Measurements from ENCODE around the gene SAMM50.

SAMM50 gene

GRCh38 chr22:43928908-43929307, 26.3 kb upstream of the SAMM50 start:
- no peaks in the 10 kb centered on the region for H3K79me2 ChIP-seq (ENCODE audit: insufficient read depth, low read length)

GRCh38 chr22:43931771-43932170, 23.5 kb upstream of the SAMM50 start:
- Histone ChIP-seq H3K9ac (ENCODE audit: low read depth, low read length, poor library complexity, severe bottlenecking) (no peak overlapping the region), H3K4me2 (ENCODE audit: low read depth, low read length, poor library complexity, severe bottlenecking) (no peak overlapping the region), H3F3A (ENCODE audit: low read depth) (no peaks in the 10 kb centered on the region), H3K4me1 (ENCODE audit: insufficient read depth, low read length, poor library complexity, severe bottlenecking) (no peaks in the 10 kb centered on the region), H2AFZ (ENCODE audit: low read length) (no peak overlapping the region), H4K20me1 (ENCODE audit: insufficient read depth, low read length, poor library complexity, severe bottlenecking) (no peaks in the 10 kb centered on the region), H3K4me3 (ENCODE audit: low read length, poor library complexity, severe bottlenecking) (no peak overlapping the region), H3K27me3 (ENCODE audit: insufficient read depth, low read length, poor library complexity, severe bottlenecking) (no peaks in the 10 kb centered on the region), H3K9me2 (replicated peaks; ENCODE audit: low read depth, low read length) (no peaks in the 10 kb centered on the region), H3K36me3 (ENCODE audit: insufficient read depth, low read length) (no peaks in the 10 kb centered on the region), H3K9me3 (ENCODE audit: insufficient read depth, low read depth, low read length) (no peaks in the 10 kb centered on the region), H3K79me2 (ENCODE audit: insufficient read depth, low read length) (no peaks in the 10 kb centered on the region)
- TF ChIP-seq EZH2phosphoT487 (IDR thresholded peaks at IDR 0.05; ENCODE audit: borderline replicate concordance) (no peak), CTCF (conservative IDR thresholded peaks at IDR 0.05; ENCODE audit: low read length) (no peak)

More at GRCh38 chr22:43928908-43929307, 26.3 kb upstream of the SAMM50 start:
- H3K27me3 ChIP-seq (ENCODE audit: insufficient read depth, low read length, poor library complexity, severe bottlenecking): no peaks in the 10 kb centered on the region
- TF ChIP-seq CTCF (conservative IDR thresholded peaks at IDR 0.05; ENCODE audit: low read length): no peak
- TF ChIP-seq EZH2phosphoT487 (IDR thresholded peaks at IDR 0.05; ENCODE audit: borderline replicate concordance): no peak
- H3K9me2 ChIP-seq (replicated peaks; ENCODE audit: low read depth, low read length): no peaks in the 10 kb centered on the region
- no peak overlapping the region for H2AFZ ChIP-seq (ENCODE audit: low read length)
- H3K4me3 ChIP-seq (ENCODE audit: low read length, poor library complexity, severe bottlenecking): no peak overlapping the region
- H3K36me3 ChIP-seq (ENCODE audit: insufficient read depth, low read length): no peaks in the 10 kb centered on the region
- no peaks in the 10 kb centered on the region for H3K9me3 ChIP-seq (ENCODE audit: insufficient read depth, low read depth, low read length)
- no peaks in the 10 kb centered on the region for H3F3A ChIP-seq (ENCODE audit: low read depth)
- H4K20me1 ChIP-seq (ENCODE audit: insufficient read depth, low read length, poor library complexity, severe bottlenecking): no peaks in the 10 kb centered on the region
- no peaks in the 10 kb centered on the region for H3K4me1 ChIP-seq (ENCODE audit: insufficient read depth, low read length, poor library complexity, severe bottlenecking)
- H3K4me2 ChIP-seq (ENCODE audit: low read depth, low read length, poor library complexity, severe bottlenecking): no peak overlapping the region
- no peak overlapping the region for H3K9ac ChIP-seq (ENCODE audit: low read depth, low read length, poor library complexity, severe bottlenecking)

GRCh38 chr22:43941449-43941848, 13.8 kb upstream of the SAMM50 start:
- no peaks in the 10 kb centered on the region for H3F3A ChIP-seq (ENCODE audit: low read depth)
- H3K27me3 ChIP-seq (ENCODE audit: insufficient read depth, low read length, poor library complexity, severe bottlenecking): no peaks in the 10 kb centered on the region
- no peak overlapping the region for H3K9ac ChIP-seq (ENCODE audit: low read depth, low read length, poor library complexity, severe bottlenecking)
- peaks cover 3% of the 10 kb centered on the region for H3K4me1 ChIP-seq (ENCODE audit: insufficient read depth, low read length, poor library complexity, severe bottlenecking)
- H4K20me1 ChIP-seq (ENCODE audit: insufficient read depth, low read length, poor library complexity, severe bottlenecking): no peaks in the 10 kb centered on the region
- no peaks in the 10 kb centered on the region for H3K36me3 ChIP-seq (ENCODE audit: insufficient read depth, low read length)
- H3K9me2 ChIP-seq (replicated peaks; ENCODE audit: low read depth, low read length): no peaks in the 10 kb centered on the region
- no peak for TF ChIP-seq EZH2phosphoT487 (IDR thresholded peaks at IDR 0.05; ENCODE audit: borderline replicate concordance)
- no peak overlapping the region for H3K4me3 ChIP-seq (ENCODE audit: low read length, poor library complexity, severe bottlenecking)
- no peak overlapping the region for H3K4me2 ChIP-seq (ENCODE audit: low read depth, low read length, poor library complexity, severe bottlenecking)
- H3K9me3 ChIP-seq (ENCODE audit: insufficient read depth, low read depth, low read length): no peaks in the 10 kb centered on the region
- no peaks in the 10 kb centered on the region for H3K79me2 ChIP-seq (ENCODE audit: insufficient read depth, low read length)
- H2AFZ ChIP-seq (ENCODE audit: low read length): no peak overlapping the region

- H3K4me2 ChIP-seq (ENCODE audit: low read depth, low read length, poor library complexity, severe bottlenecking): no peak overlapping the region
- H3K9me2 ChIP-seq (replicated peaks; ENCODE audit: low read depth, low read length): no peaks in the 10 kb centered on the region
- H4K20me1 ChIP-seq (ENCODE audit: insufficient read depth, low read length, poor library complexity, severe bottlenecking): no peaks in the 10 kb centered on the region
- TF ChIP-seq CTCF (conservative IDR thresholded peaks at IDR 0.05; ENCODE audit: low read length): no peak
- TF ChIP-seq EZH2phosphoT487 (IDR thresholded peaks at IDR 0.05; ENCODE audit: borderline replicate concordance): no peak
- H3K36me3 ChIP-seq (ENCODE audit: insufficient read depth, low read length): no peaks in the 10 kb centered on the region
- H3K9ac ChIP-seq (ENCODE audit: low read depth, low read length, poor library complexity, severe bottlenecking): no peak overlapping the region
- no peaks in the 10 kb centered on the region for H3F3A ChIP-seq (ENCODE audit: low read depth)
- H3K9me3 ChIP-seq (ENCODE audit: insufficient read depth, low read depth, low read length): no peaks in the 10 kb centered on the region
- no peaks in the 10 kb centered on the region for H3K79me2 ChIP-seq (ENCODE audit: insufficient read depth, low read length)
- peaks cover 3% of the 10 kb centered on the region for H3K4me1 ChIP-seq (ENCODE audit: insufficient read depth, low read length, poor library complexity, severe bottlenecking)
- H3K4me3 ChIP-seq (ENCODE audit: low read length, poor library complexity, severe bottlenecking): no peak overlapping the region
- H3K27me3 ChIP-seq (ENCODE audit: insufficient read depth, low read length, poor library complexity, severe bottlenecking): no peaks in the 10 kb centered on the region
- H2AFZ ChIP-seq (ENCODE audit: low read length): no peak overlapping the region
Observed at GRCh38 chr22:43944670-43945430, 10.4 kb upstream of the SAMM50 start.

All from Loucy (cell line).